H9 (cell line): ENCODE data around the gene POLR2L. TPM values are rescaled to one million over a fixed set of nuclear protein-coding genes. Genes with fewer than 3 reads are reported as not detected.

Experiments used
- DNase-seq: peaks from one replicate; pipeline ENCODE4 v3.0.0-alpha.2; 2017
- H2AFZ ChIP-seq: one replicate; pipeline ENCODE4 v1.6.1; 2013; ENCODE audit warnings: mild to moderate bottlenecking, low read length, control low read depth, moderate library complexity
- H2AK5ac ChIP-seq: 2 replicates; pipeline ENCODE4 v1.6.1; 2013; ENCODE audit warnings: low read length, control low read depth, mixed read lengths; ENCODE audit not compliant: insufficient read length
- H2BK120ac ChIP-seq: one replicate; pipeline ENCODE4 v1.6.1; 2013; ENCODE audit warnings: low read depth, mild to moderate bottlenecking, low read length, control low read depth, inconsistent platforms; ENCODE audit not compliant: poor library complexity, severe bottlenecking
- H2BK12ac ChIP-seq: 2 replicates; pipeline ENCODE4 v1.6.1; 2013; ENCODE audit warnings: low read length, control low read depth, mixed read lengths, low read depth; ENCODE audit not compliant: insufficient read length
- H2BK15ac ChIP-seq: 2 replicates; pipeline ENCODE4 v1.6.1; 2013; ENCODE audit warnings: low read depth, low read length, control low read depth
- H2BK20ac ChIP-seq: one replicate; pipeline ENCODE4 v1.6.1; 2013; ENCODE audit warnings: low read depth, mild to moderate bottlenecking, low read length, control low read depth, inconsistent platforms; ENCODE audit not compliant: poor library complexity, severe bottlenecking
- H2BK5ac ChIP-seq: 2 replicates; pipeline ENCODE4 v1.6.1; 2013; ENCODE audit warnings: low read length, control low read depth, mixed read lengths; ENCODE audit not compliant: insufficient read length
- H3K14ac ChIP-seq: 2 replicates; pipeline ENCODE4 v1.6.1; 2013; ENCODE audit warnings: low read length, control low read depth; ENCODE audit not compliant: insufficient read depth
- H3K18ac ChIP-seq: 2 replicates; pipeline ENCODE4 v1.6.1; 2013; ENCODE audit warnings: low read depth, mild to moderate bottlenecking, mixed read lengths, low read length, control low read depth; ENCODE audit not compliant: insufficient read length
- H3K23ac ChIP-seq: 2 replicates; pipeline ENCODE4 v1.6.1; 2013; ENCODE audit warnings: low read length, control low read depth, mixed read lengths, low read depth; ENCODE audit not compliant: insufficient read length
- H3K23me2 ChIP-seq: 2 replicates; pipeline ENCODE4 v1.6.1; 2013; ENCODE audit warnings: low read depth, mild to moderate bottlenecking, mixed read lengths, low read length, control low read depth; ENCODE audit not compliant: insufficient read length, poor library complexity, severe bottlenecking
- H3K27ac ChIP-seq: 2 replicates; pipeline ENCODE4 v1.5.1; 2013; ENCODE audit warnings: low read length, control low read depth, mixed read lengths, low read depth; ENCODE audit not compliant: insufficient read length
- H3K27me3 ChIP-seq: 2 replicates; pipeline ENCODE4 v1.6.1; 2013; ENCODE audit warnings: low read length, control low read depth, inconsistent platforms; ENCODE audit not compliant: insufficient read depth
- H3K4ac ChIP-seq: 2 replicates; pipeline ENCODE4 v1.6.1; 2013; ENCODE audit warnings: low read depth, mild to moderate bottlenecking, control low read depth, inconsistent platforms, low read length, moderate library complexity
- H3K4me1 ChIP-seq: 2 replicates; pipeline ENCODE4 v1.6.1; 2013; ENCODE audit warnings: low read length, control low read depth, inconsistent platforms; ENCODE audit not compliant: insufficient read depth
- H3K4me2 ChIP-seq: 2 replicates; pipeline ENCODE4 v1.6.1; 2013; ENCODE audit warnings: low read length, control low read depth, mixed read lengths; ENCODE audit not compliant: insufficient read length, insufficient read depth
- H3K56ac ChIP-seq: 2 replicates; pipeline ENCODE4 v1.6.1; 2013; ENCODE audit warnings: low read depth, mild to moderate bottlenecking, mixed read lengths, low read length, control low read depth; ENCODE audit not compliant: insufficient read length
- H3K79me1 ChIP-seq: 2 replicates; pipeline ENCODE4 v1.6.1; 2013; ENCODE audit warnings: low read depth, mild to moderate bottlenecking, moderate library complexity, low read length, control low read depth, inconsistent platforms; ENCODE audit not compliant: insufficient read depth, poor library complexity, severe bottlenecking
- H3K79me2 ChIP-seq: 2 replicates; pipeline ENCODE4 v1.6.1; 2013; ENCODE audit warnings: low read length, control low read depth, inconsistent platforms; ENCODE audit not compliant: insufficient read depth
- H3K9ac ChIP-seq: 2 replicates; pipeline ENCODE4 v1.6.1; 2013; ENCODE audit warnings: low read length, control low read depth, mixed read lengths; ENCODE audit not compliant: insufficient read length; ENCODE audit errors: extremely low read depth
- H3K9me3 ChIP-seq: one replicate; pipeline ENCODE4 v1.6.1; 2013; ENCODE audit warnings: low read depth, low read length, inconsistent platforms; ENCODE audit not compliant: control insufficient read depth
- H3T11ph ChIP-seq: one replicate; pipeline ENCODE4 v1.6.1; 2013; ENCODE audit warnings: mild to moderate bottlenecking, low read length, control low read depth, inconsistent platforms
- H4K20me1 ChIP-seq: one replicate; pipeline ENCODE4 v1.6.1; 2013; ENCODE audit not compliant: control insufficient read depth, insufficient read length, insufficient read depth
- H4K5ac ChIP-seq: 2 replicates; pipeline ENCODE4 v1.6.1; 2013; ENCODE audit warnings: low read depth, mild to moderate bottlenecking, mixed read lengths, low read length, control low read depth; ENCODE audit not compliant: insufficient read length
- H4K8ac ChIP-seq: replicated peaks from 2 replicates; pipeline ENCODE4 v1.6.1; 2013; ENCODE audit warnings: low read length, control low read depth, mixed read lengths, low read depth; ENCODE audit not compliant: insufficient read length
- H4K91ac ChIP-seq: 2 replicates; pipeline ENCODE4 v1.6.1; 2013; ENCODE audit warnings: low read depth, mild to moderate bottlenecking, moderate library complexity, mixed read lengths, low read length, control low read depth; ENCODE audit not compliant: insufficient read length
- H3K27ac Mint-ChIP-seq, 3 experiments: 2 replicates in 2 of 3; 3 replicates in 1 of 3; pipeline ENCODE4 v1.8.0; 2020 to 2021; ENCODE audit warnings: mixed read lengths in 3 of 3, mild to moderate bottlenecking in 1 of 3, moderate library complexity in 1 of 3
- H3K27me3 Mint-ChIP-seq: 2 replicates; pipeline ENCODE4 v1.8.0; 2021; ENCODE audit warnings: low read depth, mild to moderate bottlenecking, moderate library complexity, mixed read lengths
- H3K36me3 Mint-ChIP-seq, 3 experiments: 2 replicates in 2 of 3; 3 replicates in 1 of 3; pipeline ENCODE4 v1.8.0; 2020 to 2021; ENCODE audit warnings: low read depth in 3 of 3, mixed read lengths in 3 of 3; ENCODE audit not compliant: insufficient read depth in 1 of 3
- H3K4me1 Mint-ChIP-seq, 2 experiments: 2 replicates each; pipeline ENCODE4 v1.8.0; 2020; ENCODE audit warnings: mixed read lengths in 2 of 2
- H3K4me3 Mint-ChIP-seq, 2 experiments: 2 replicates in 1 of 2; 3 replicates in 1 of 2; pipeline ENCODE4 v1.8.0; 2020 to 2021; ENCODE audit warnings: mild to moderate bottlenecking in 2 of 2, mixed read lengths in 2 of 2, moderate library complexity in 1 of 2
- H3K9me3 Mint-ChIP-seq, 2 experiments: 2 replicates in 1 of 2; 3 replicates in 1 of 2; pipeline ENCODE4 v1.8.0; 2020; ENCODE audit warnings: mild to moderate bottlenecking in 2 of 2, mixed read lengths in 2 of 2, moderate library complexity in 1 of 2
- WGBS: extraction: QIAGEN DNeasy Blood & Tissue Kit; methylation state at CpG from one replicate; pipeline ENCODE4 v1.1.7; 2013; ENCODE audit warnings: missing lambda C conversion rate, low lambda C conversion rate, mixed read lengths; ENCODE audit not compliant: insufficient read length; ENCODE audit errors: extremely low coverage; 5-methylcytosine and 5-hydroxymethylcytosine counted together
- total RNA-seq: library from RNA; stranded (reverse); gene quantifications from 2 replicates; pipeline ENCODE4 v1.2.1, GENCODE V29; 2021
- TF ChIP-seq, protein P1 (sequence below): fragments of 200-600 bp; sonication (generic); conservative IDR thresholded peaks from 3 replicates; pipeline ENCODE4 v1.8.0; 2021; ENCODE audit warnings: antibody characterized with exemption, mild to moderate bottlenecking

Gene POLR2L
- total RNA-seq, 1 experiment from 2014 or later, result 135 TPM

DNA sequence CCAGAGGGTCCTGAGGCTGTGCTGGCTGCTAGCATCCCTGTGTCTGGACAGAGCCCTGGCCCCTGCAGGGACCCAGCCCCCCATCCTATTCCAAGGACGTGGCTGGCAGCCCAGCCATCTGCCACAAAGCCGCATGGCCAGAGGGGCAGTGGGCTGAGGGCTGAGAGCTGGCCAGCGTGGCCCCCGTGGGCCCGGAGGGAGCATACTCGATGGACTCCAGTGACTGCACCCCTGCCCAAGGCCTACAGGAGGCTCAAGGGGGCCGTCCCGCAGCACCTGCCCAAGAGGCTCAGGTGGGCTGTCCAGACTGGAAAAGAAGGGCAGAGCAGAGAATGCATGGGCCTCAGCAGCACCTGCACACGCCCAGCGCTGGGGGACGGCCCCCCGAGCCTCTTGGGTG lies 13.5 kb upstream of the POLR2L start:
- H3K4me1 ChIP-seq, result no peaks in the 10 kb centered on the region
- H4K20me1 ChIP-seq, result no peaks in the 10 kb centered on the region

More for the DNA sequence above, 13.5 kb upstream of the POLR2L start:
- Histone ChIP-seq H4K91ac (no peak overlapping the region), H3K9ac (no peak overlapping the region), H4K8ac (no peak overlapping the region), H3K18ac (no peak overlapping the region), H3K9me3 (no peaks in the 10 kb centered on the region), H2BK15ac (no peak overlapping the region), H3T11ph (no peak overlapping the region), H3K79me2 (no peaks in the 10 kb centered on the region), H2BK12ac (no peak overlapping the region), H2BK5ac (no peak overlapping the region), H2BK20ac (no peak overlapping the region), H4K5ac (no peak overlapping the region), H3K27ac (no peak overlapping the region), H3K23ac (no peak overlapping the region), H2AK5ac (no peak overlapping the region), H3K79me1 (no peaks in the 10 kb centered on the region), H3K14ac (no peak overlapping the region), H2BK120ac (no peak overlapping the region), H3K23me2 (peaks cover 1% of the 10 kb centered on the region), H3K56ac (no peak overlapping the region), H2AFZ (no peak overlapping the region), H3K4me2 (no peak overlapping the region), H3K4ac (no peak overlapping the region), H3K27me3 (no peaks in the 10 kb centered on the region)
- TF ChIP-seq, protein P1, sequence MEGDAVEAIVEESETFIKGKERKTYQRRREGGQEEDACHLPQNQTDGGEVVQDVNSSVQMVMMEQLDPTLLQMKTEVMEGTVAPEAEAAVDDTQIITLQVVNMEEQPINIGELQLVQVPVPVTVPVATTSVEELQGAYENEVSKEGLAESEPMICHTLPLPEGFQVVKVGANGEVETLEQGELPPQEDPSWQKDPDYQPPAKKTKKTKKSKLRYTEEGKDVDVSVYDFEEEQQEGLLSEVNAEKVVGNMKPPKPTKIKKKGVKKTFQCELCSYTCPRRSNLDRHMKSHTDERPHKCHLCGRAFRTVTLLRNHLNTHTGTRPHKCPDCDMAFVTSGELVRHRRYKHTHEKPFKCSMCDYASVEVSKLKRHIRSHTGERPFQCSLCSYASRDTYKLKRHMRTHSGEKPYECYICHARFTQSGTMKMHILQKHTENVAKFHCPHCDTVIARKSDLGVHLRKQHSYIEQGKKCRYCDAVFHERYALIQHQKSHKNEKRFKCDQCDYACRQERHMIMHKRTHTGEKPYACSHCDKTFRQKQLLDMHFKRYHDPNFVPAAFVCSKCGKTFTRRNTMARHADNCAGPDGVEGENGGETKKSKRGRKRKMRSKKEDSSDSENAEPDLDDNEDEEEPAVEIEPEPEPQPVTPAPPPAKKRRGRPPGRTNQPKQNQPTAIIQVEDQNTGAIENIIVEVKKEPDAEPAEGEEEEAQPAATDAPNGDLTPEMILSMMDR, result no peak
- H3K36me3 Mint-ChIP-seq, result peaks cover 0 to 13% (median 0%) of the 10 kb centered on the region in 3 experiments; a peak in 3 of 7 replicates
- H3K4me1 Mint-ChIP-seq, result peaks cover 8 to 62% of the 10 kb centered on the region in 2 experiments
- H3K27me3 Mint-ChIP-seq, result peaks cover 12% of the 10 kb centered on the region
- no peaks in the 10 kb centered on the region for H3K9me3 Mint-ChIP-seq
- H3K27ac Mint-ChIP-seq, result no peak overlapping the region
- H3K4me3 Mint-ChIP-seq, result no peak overlapping the region
- no CpG with 5 or more reads among the region's 12 CpGs for WGBS
- DNase-seq, result no peak
